BLaER1 (cell line): Measurements from ENCODE around the gene PNRC2.
A peak's percentile ranks its signal among the peaks of the same experiment; 100 is the strongest.

Source experiments
- H3K27ac ChIP-seq: shearing (Covaris generic); formaldehyde crosslinking; 2 replicates; pipeline ENCODE4 v1.8.1; 2022
- H3K27me3 ChIP-seq: shearing (Covaris generic); formaldehyde crosslinking; 2 replicates; pipeline ENCODE4 v1.8.1; 2022
- H3K36me3 ChIP-seq: shearing (Covaris generic); formaldehyde crosslinking; 2 replicates; pipeline ENCODE4 v1.8.1; 2022
- H3K4me1 ChIP-seq: shearing (Covaris generic); formaldehyde crosslinking; 2 replicates; pipeline ENCODE4 v1.8.1; 2022
- H3K4me2 ChIP-seq: shearing (Covaris generic); formaldehyde crosslinking; 2 replicates; pipeline ENCODE4 v1.8.1; 2022
- H3K4me3 ChIP-seq: shearing (Covaris generic); formaldehyde crosslinking; 2 replicates; pipeline ENCODE4 v1.8.1; 2022
- H3K9ac ChIP-seq: shearing (Covaris generic); formaldehyde crosslinking; 2 replicates; pipeline ENCODE4 v1.8.1; 2022
- H3K9me3 ChIP-seq: shearing (Covaris generic); formaldehyde crosslinking; 2 replicates; pipeline ENCODE4 v1.8.1; 2022
- H4K20me1 ChIP-seq: shearing (Covaris generic); formaldehyde crosslinking; 2 replicates; pipeline ENCODE4 v1.8.1; 2022
- Cebpa-rat ChIP-seq: shearing (Covaris generic); IDR thresholded peaks from 2 replicates; pipeline ENCODE4 v1.8.1; 2022

The PNRC2 gene

DNA sequence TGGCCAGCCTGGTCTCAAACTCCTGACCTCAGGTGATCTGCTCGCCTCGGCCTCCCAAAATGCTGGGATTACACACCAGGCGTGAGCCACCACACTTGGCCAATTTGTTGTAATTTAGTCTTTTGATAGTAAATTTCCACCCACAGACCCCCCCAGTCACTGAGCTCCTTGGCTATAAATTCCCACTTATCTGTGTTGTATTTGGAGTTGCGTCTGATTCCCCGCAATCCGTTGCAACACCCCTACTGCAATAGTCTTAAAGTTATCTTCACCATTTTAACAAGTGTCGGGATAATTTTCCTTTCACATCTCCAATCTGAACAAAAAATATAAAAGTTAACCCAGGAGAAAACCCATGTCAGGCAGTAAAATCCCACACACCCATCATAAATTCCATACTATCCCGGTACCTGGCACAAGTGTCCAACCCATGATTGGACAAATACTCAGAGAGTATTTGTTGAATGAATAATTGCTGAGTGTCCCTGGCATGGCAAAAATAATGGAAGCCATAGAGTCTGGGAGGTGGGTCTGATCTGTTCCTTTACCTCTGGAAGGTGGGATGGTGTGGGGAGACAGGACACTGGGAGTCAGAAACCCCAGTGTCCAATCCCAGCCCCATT is 37.2 kb upstream of the PNRC2 start:
- no peaks in the 10 kb centered on the region for H3K27me3 ChIP-seq
- H3K27ac ChIP-seq, result no peak overlapping the region
- peaks cover 64% of the 10 kb centered on the region for H3K4me1 ChIP-seq
- H3K9ac ChIP-seq, result no peak overlapping the region
- H3K4me2 ChIP-seq, result no peak overlapping the region
- no peaks in the 10 kb centered on the region for H3K36me3 ChIP-seq
- TF ChIP-seq Cebpa-rat, result no peak
- no peaks in the 10 kb centered on the region for H3K9me3 ChIP-seq
- no peaks in the 10 kb centered on the region for H4K20me1 ChIP-seq
- no peak overlapping the region for H3K4me3 ChIP-seq

DNA sequence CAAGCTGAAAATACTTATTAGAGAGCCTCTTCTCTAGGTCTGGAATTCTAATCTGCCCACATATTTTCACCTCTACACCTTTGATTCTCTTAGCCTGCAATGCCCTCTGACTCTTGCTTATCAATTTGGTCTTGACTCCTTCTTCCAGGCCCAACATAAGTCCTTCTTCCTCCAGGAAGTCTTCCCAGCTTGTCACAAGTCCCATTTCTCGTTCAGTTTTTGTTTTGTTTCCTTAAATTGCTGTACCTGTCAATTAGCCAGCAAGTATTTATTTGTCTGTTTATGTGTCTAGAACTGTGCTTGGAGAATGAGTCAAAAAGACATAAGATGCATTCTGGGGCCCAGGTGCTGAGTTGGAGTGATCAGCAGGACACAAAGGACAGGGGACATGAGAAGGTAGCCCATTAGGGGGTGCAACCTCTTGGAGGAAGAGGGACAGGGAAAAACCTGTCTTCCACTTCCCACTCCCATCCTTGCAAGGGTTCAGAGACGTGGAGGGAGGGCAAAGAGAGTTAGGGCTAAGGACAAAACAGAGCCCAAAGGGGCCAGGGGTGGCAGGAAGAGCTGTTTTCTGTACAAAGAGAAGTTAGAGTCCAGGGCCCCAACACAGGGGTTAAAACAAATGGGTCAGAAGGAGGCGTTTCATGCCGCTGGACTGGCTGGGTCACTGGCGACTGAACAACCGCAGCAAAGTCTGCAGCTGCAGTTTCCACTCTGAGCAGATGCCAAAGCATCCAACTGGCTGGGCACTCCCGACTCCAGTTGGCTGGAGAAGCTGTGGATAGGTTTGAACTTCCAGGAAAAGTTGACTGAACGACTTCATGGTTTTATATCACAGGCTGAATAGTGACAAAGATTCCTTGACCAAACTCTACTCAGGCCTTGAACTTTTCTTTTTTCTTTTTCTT is 35.8 kb upstream of the PNRC2 start:
- no peak overlapping the region for H3K4me3 ChIP-seq
- H3K27me3 ChIP-seq, result no peaks in the 10 kb centered on the region

DNA sequence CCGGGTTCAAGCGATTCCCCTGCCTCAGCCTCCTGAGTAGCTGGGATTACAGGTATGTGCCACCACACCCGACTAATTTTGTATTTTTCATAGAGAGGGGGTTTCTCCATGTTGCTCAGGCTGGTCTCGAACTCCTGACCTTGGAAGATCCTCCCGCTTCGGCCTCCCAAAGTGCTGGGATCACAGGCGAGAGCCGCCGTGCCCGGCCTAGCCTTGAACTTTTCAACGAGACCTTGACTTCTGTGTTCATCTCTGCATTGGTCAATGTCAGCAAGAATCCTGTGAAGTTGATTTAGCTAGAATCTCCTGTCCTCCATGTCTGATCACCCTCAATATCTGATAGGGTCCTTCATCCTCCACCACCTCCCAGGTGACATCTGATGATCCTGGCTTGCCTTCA is 35.0 kb upstream of the PNRC2 start:
- no peak for TF ChIP-seq Cebpa-rat
- H3K36me3 ChIP-seq, result no peaks in the 10 kb centered on the region
- no peaks in the 10 kb centered on the region for H3K9me3 ChIP-seq
- H3K4me1 ChIP-seq, result peaks cover 59% of the 10 kb centered on the region
- no peak overlapping the region for H3K9ac ChIP-seq
- no peaks in the 10 kb centered on the region for H4K20me1 ChIP-seq
- no peak overlapping the region for H3K27ac ChIP-seq
- H3K27me3 ChIP-seq, result no peaks in the 10 kb centered on the region
- H3K4me3 ChIP-seq, result no peak overlapping the region
- no peak overlapping the region for H3K4me2 ChIP-seq

More for the DNA sequence above, 35.8 kb upstream of the PNRC2 start:
- H3K36me3 ChIP-seq, result no peaks in the 10 kb centered on the region
- peaks cover 59% of the 10 kb centered on the region for H3K4me1 ChIP-seq
- no peaks in the 10 kb centered on the region for H4K20me1 ChIP-seq
- H3K27ac ChIP-seq, result no peak overlapping the region
- H3K9ac ChIP-seq, result no peak overlapping the region
- peak overlapping the region; percentile 25 for H3K4me2 ChIP-seq
- no peak for TF ChIP-seq Cebpa-rat
- no peaks in the 10 kb centered on the region for H3K9me3 ChIP-seq

GRCh38 chr1:23925279-23925678 is 34.3 kb upstream of the PNRC2 start:
- no peaks in the 10 kb centered on the region for H4K20me1 ChIP-seq
- no peak overlapping the region for H3K4me3 ChIP-seq
- H3K9ac ChIP-seq, result no peak overlapping the region
- H3K4me2 ChIP-seq, result no peak overlapping the region
- peaks cover 59% of the 10 kb centered on the region for H3K4me1 ChIP-seq
- H3K9me3 ChIP-seq, result no peaks in the 10 kb centered on the region
- H3K27ac ChIP-seq, result no peak overlapping the region
- H3K36me3 ChIP-seq, result no peaks in the 10 kb centered on the region
- TF ChIP-seq Cebpa-rat, result no peak
- no peaks in the 10 kb centered on the region for H3K27me3 ChIP-seq

DNA sequence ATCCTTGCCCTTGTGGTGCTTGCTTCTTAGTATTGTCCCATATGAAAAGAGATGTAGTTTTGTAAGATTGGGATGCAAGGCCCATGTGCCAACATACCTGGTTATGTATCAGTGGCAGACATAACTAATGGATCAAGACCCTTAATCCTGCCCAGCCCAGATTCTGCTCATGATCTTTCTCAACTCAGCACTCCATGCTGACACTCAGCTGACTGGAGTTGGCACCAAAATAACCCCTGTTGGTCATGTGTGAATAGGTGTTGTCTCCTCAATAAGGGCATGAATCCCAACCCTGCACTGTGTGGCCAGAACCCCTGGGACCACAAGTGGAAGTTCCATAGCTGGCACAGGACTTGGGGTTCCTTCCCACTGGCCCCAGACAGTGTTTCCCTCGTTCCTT is 32.5 kb upstream of the PNRC2 start:
- no peaks in the 10 kb centered on the region for H4K20me1 ChIP-seq
- no peaks in the 10 kb centered on the region for H3K36me3 ChIP-seq
- H3K9me3 ChIP-seq, result no peaks in the 10 kb centered on the region
- no peak for TF ChIP-seq Cebpa-rat
- no peak overlapping the region for H3K4me2 ChIP-seq
- H3K4me1 ChIP-seq, result peaks cover 59% of the 10 kb centered on the region
- H3K27ac ChIP-seq, result no peak overlapping the region
- H3K27me3 ChIP-seq, result no peaks in the 10 kb centered on the region
- no peak overlapping the region for H3K4me3 ChIP-seq
- H3K9ac ChIP-seq, result no peak overlapping the region

DNA sequence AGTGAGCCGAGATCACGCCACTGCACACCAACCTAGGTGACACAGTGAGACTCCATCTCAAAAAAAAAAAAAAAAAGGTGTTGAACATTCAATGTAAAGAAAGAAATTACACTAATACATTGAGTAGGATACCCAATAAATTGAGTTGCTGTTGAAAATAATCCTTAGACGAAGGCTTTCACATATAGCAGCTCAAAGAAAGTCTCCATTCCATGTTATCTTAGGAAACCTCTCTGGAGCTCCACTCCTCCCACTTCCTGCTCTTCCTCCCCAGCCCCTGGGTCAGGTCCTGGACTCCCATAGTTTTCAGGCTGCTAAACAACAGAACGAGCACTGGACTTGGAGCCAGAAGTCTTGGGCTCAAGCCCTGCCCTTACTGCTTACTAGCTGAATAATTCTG is 30.8 kb upstream of the PNRC2 start:
- no peak overlapping the region for H3K27ac ChIP-seq
- H3K9me3 ChIP-seq, result no peaks in the 10 kb centered on the region
- peak overlapping the region; percentile 76 for H3K4me2 ChIP-seq
- TF ChIP-seq Cebpa-rat, result no peak
- H3K36me3 ChIP-seq, result no peaks in the 10 kb centered on the region
- no peak overlapping the region for H3K4me3 ChIP-seq
- no peak overlapping the region for H3K9ac ChIP-seq
- no peaks in the 10 kb centered on the region for H3K27me3 ChIP-seq
- no peaks in the 10 kb centered on the region for H4K20me1 ChIP-seq
- peaks cover 62% of the 10 kb centered on the region for H3K4me1 ChIP-seq

GRCh38 chr1:23930270-23930669 is 29.4 kb upstream of the PNRC2 start:
- Histone ChIP-seq H3K9ac (peak overlapping the region; percentile 74; the same call in 1 of the 2 replicates), H3K4me2 (peak overlapping the region; percentile 76), H4K20me1 (no peaks in the 10 kb centered on the region), H3K36me3 (no peaks in the 10 kb centered on the region), H3K4me3 (no peak overlapping the region), H3K4me1 (peaks cover 62% of the 10 kb centered on the region), H3K27ac (peak overlapping the region; percentile 89), H3K27me3 (no peaks in the 10 kb centered on the region), H3K9me3 (no peaks in the 10 kb centered on the region)
- no peak for TF ChIP-seq Cebpa-rat

GRCh38 chr1:23930861-23931490 is 28.7 kb upstream of the PNRC2 start:
- Histone ChIP-seq H3K9ac (peak overlapping the region; percentile 74), H3K36me3 (no peaks in the 10 kb centered on the region), H3K4me3 (peak overlapping the region; percentile 26; the same call in 1 of the 2 replicates), H3K27me3 (no peaks in the 10 kb centered on the region), H4K20me1 (no peaks in the 10 kb centered on the region), H3K9me3 (no peaks in the 10 kb centered on the region), H3K27ac (peak overlapping the region; percentile 89), H3K4me1 (peaks cover 62% of the 10 kb centered on the region), H3K4me2 (peak overlapping the region; percentile 76)
- no peak for TF ChIP-seq Cebpa-rat

DNA sequence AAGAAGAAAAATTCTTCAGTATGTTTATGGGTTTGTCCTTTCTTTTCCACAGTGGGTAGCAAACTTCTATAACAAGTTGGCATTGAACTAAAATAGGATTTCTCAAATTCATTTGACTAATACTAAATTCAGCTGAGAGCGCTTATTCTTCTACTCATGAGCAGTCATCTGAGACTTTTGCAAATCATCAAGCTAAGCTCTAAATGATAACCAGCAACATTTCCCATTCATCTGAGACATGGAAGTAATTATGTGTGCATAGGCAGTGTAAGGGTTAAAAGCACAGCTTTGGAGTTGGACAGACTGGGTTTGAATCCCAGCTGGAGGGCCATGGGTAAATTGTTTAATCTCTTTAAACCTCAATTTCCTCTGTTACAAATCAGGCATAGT is 28.1 kb upstream of the PNRC2 start:
- H4K20me1 ChIP-seq, result no peaks in the 10 kb centered on the region
- no peaks in the 10 kb centered on the region for H3K36me3 ChIP-seq
- H3K4me2 ChIP-seq, result peak overlapping the region; percentile 76
- TF ChIP-seq Cebpa-rat, result no peak
- H3K4me1 ChIP-seq, result peaks cover 62% of the 10 kb centered on the region
- H3K4me3 ChIP-seq, result peak overlapping the region; percentile 26; the same call in 1 of the 2 replicates
- no peaks in the 10 kb centered on the region for H3K9me3 ChIP-seq
- no peaks in the 10 kb centered on the region for H3K27me3 ChIP-seq
- H3K9ac ChIP-seq, result peak overlapping the region; percentile 74
- peak overlapping the region; percentile 89 for H3K27ac ChIP-seq
